WTC11 (cell line): ENCODE measurements around the gene BCL7C. TPM values are rescaled to one million over a fixed set of nuclear protein-coding genes. Genes with fewer than 3 reads are reported as not detected.
A peak's percentile ranks its signal among the peaks of the same experiment; 100 is the strongest.

Experiments used
- ATAC-seq: fragments of 200-7000 bp; cut with Tn5 transposase; 2 replicates; pipeline ENCODE4 v1.10.0; 2021; ENCODE audit warnings: mild to moderate bottlenecking, moderate library complexity
- CTCF ChIA-PET: fragments of 300-600 bp; sonication (Branson Sonifier 250); formaldehyde crosslinking; loops from one replicate; lab custom pipeline; 2021; ENCODE audit warnings: antibody characterized with exemption; lab: Charles Lee
- POLR2A ChIA-PET: fragments of 350-600 bp; sonication (Branson Sonifier 250); formaldehyde crosslinking; loops from one replicate; lab custom pipeline; 2021; ENCODE audit warnings: antibody characterized with exemption; lab: Charles Lee
- DNase-seq: peaks from one replicate; pipeline ENCODE4 v3.0.0; 2021; ENCODE audit warnings: low spot score
- H3K27ac Mint-ChIP-seq: 2 replicates; pipeline ENCODE4 v1.8.0; 2021; ENCODE audit warnings: mixed read lengths
- H3K27me3 Mint-ChIP-seq: 2 replicates; pipeline ENCODE4 v1.8.0; 2021; ENCODE audit warnings: low read depth, mild to moderate bottlenecking, moderate library complexity, mixed read lengths
- H3K36me3 Mint-ChIP-seq: 2 replicates; pipeline ENCODE4 v1.8.0; 2021; ENCODE audit warnings: mixed read lengths
- H3K4me1 Mint-ChIP-seq: 2 replicates; pipeline ENCODE4 v1.8.0; 2022; ENCODE audit warnings: mixed read lengths
- H3K4me3 Mint-ChIP-seq: 2 replicates; pipeline ENCODE4 v1.8.0; 2021; ENCODE audit warnings: mild to moderate bottlenecking, moderate library complexity, mixed read lengths
- H3K9me3 Mint-ChIP-seq: 2 replicates; pipeline ENCODE4 v1.8.0; 2021; ENCODE audit warnings: mixed read lengths
- ATF6 ChIP-seq: sonication (generic); formaldehyde crosslinking; IDR thresholded peaks from 2 replicates; pipeline ENCODE4 v1.8.1; 2023; ENCODE audit warnings: mild to moderate bottlenecking, missing genetic modification reagents
- GABPB1 ChIP-seq: sonication (generic); formaldehyde crosslinking; IDR thresholded peaks from 2 replicates; pipeline ENCODE4 v1.8.1; 2023; ENCODE audit warnings: mild to moderate bottlenecking, missing genetic modification reagents
- NFE2L1 ChIP-seq: sonication (generic); formaldehyde crosslinking; IDR thresholded peaks from 2 replicates; pipeline ENCODE4 v1.8.1; 2023; ENCODE audit warnings: missing genetic modification reagents
- PRDM15 ChIP-seq: sonication (generic); formaldehyde crosslinking; IDR thresholded peaks from 2 replicates; pipeline ENCODE4 v1.8.0; 2022; ENCODE audit warnings: missing genetic modification reagents
- RELA ChIP-seq: sonication (generic); formaldehyde crosslinking; IDR thresholded peaks from 2 replicates; pipeline ENCODE4 v1.8.1; 2022; ENCODE audit warnings: missing genetic modification reagents, mild to moderate bottlenecking, borderline replicate concordance
- total RNA-seq: library from RNA; stranded (reverse); gene quantifications from 3 replicates; pipeline ENCODE4 v1.2.3, GENCODE V29; 2021
- TF ChIP-seq, protein P1 (sequence below): sonication (generic); formaldehyde crosslinking; IDR thresholded peaks from 2 replicates; pipeline ENCODE4 v1.8.1; 2023; ENCODE audit warnings: mild to moderate bottlenecking, missing genetic modification reagents, moderate library complexity
- TF ChIP-seq, protein P2 (sequence below): sonication (generic); formaldehyde crosslinking; IDR thresholded peaks from 2 replicates; pipeline ENCODE4 v1.8.1; 2023; ENCODE audit warnings: mild to moderate bottlenecking, missing genetic modification reagents
- TF ChIP-seq, protein P3 (sequence below): sonication (generic); formaldehyde crosslinking; IDR thresholded peaks from 2 replicates; pipeline ENCODE4 v1.8.1; 2022; ENCODE audit warnings: mild to moderate bottlenecking, moderate library complexity, missing genetic modification reagents

The BCL7C gene
- total RNA-seq, 1 experiment from 2014 or later, result 18.3 TPM

- Mint-ChIP-seq H3K36me3 (no peaks in the 10 kb centered on the region), H3K27ac (peak overlapping the region; percentile 99), H3K27me3 (peaks cover 36% of the 10 kb centered on the region), H3K4me1 (peaks cover 24% of the 10 kb centered on the region), H3K9me3 (no peaks in the 10 kb centered on the region), H3K4me3 (peak overlapping the region; percentile 86)
- no peak for TF ChIP-seq RELA
- peak; percentile 16; the same call in 1 of the 2 replicates for TF ChIP-seq NFE2L1 (CRISPR knock-in tag)
- TF ChIP-seq, protein P1, sequence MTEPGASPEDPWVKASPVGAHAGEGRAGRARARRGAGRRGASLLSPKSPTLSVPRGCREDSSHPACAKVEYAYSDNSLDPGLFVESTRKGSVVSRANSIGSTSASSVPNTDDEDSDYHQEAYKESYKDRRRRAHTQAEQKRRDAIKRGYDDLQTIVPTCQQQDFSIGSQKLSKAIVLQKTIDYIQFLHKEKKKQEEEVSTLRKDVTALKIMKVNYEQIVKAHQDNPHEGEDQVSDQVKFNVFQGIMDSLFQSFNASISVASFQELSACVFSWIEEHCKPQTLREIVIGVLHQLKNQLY (CRISPR knock-in tag), result no peak
- TF ChIP-seq, protein P2, sequence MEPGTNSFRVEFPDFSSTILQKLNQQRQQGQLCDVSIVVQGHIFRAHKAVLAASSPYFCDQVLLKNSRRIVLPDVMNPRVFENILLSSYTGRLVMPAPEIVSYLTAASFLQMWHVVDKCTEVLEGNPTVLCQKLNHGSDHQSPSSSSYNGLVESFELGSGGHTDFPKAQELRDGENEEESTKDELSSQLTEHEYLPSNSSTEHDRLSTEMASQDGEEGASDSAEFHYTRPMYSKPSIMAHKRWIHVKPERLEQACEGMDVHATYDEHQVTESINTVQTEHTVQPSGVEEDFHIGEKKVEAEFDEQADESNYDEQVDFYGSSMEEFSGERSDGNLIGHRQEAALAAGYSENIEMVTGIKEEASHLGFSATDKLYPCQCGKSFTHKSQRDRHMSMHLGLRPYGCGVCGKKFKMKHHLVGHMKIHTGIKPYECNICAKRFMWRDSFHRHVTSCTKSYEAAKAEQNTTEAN (CRISPR knock-in tag), result peak; percentile 68; the same call in 1 of the 2 replicates
- TF ChIP-seq, protein P3, sequence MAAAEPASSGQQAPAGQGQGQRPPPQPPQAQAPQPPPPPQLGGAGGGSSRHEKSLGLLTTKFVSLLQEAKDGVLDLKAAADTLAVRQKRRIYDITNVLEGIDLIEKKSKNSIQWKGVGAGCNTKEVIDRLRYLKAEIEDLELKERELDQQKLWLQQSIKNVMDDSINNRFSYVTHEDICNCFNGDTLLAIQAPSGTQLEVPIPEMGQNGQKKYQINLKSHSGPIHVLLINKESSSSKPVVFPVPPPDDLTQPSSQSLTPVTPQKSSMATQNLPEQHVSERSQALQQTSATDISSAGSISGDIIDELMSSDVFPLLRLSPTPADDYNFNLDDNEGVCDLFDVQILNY (CRISPR knock-in tag), result no peak
- TF ChIP-seq ATF6 (CRISPR knock-in tag), result no peak
- no peak for ATAC-seq
- no peak for DNase-seq
- ChIA-PET POLR2A (interaction anchor here (0.7 to 1.5 kb wide), 4 partner anchors 20 to 119 kb away, joined by 3 to 4 read pairs (median 3); no protein-coding TSS in a partner anchor), CTCF (interaction anchor here (0.6 to 2.6 kb wide), 7 partner anchors 22 to 101 kb away, joined by 3 to 24 read pairs (median 5); no protein-coding TSS in a partner anchor)
Measured at GRCh38 chr16:30895627-30896260, 1.9 kb upstream of the BCL7C start.

GRCh38 chr16:30894540-30895368 lies 877 bp upstream of the BCL7C start:
- Mint-ChIP-seq H3K27ac (no peak overlapping the region; the same call in 1 of the 2 replicates), H3K36me3 (peaks cover 1% of the 10 kb centered on the region; the same call in 1 of the 2 replicates), H3K9me3 (no peaks in the 10 kb centered on the region)
- CTCF ChIA-PET, result interaction anchor here (2.6 kb wide), 1 partner anchor 50 kb away, joined by 24 read pairs; no protein-coding TSS in a partner anchor
- DNase-seq, result no peak
- no peak for TF ChIP-seq ATF6 (CRISPR knock-in tag)
- 0 out of 2 replicates have a peak, but pooled peaks have one; percentile 11 for TF ChIP-seq GABPB1
- TF ChIP-seq, all 79 proteins: peak for 1
- peaks cover 28% of the 10 kb centered on the region for H3K27me3 Mint-ChIP-seq
- H3K4me1 Mint-ChIP-seq, result peaks cover 24% of the 10 kb centered on the region
- POLR2A ChIA-PET, result interaction anchor here (0.6 to 1.0 kb wide), 2 partner anchors 19 to 463 kb away, joined by 4 to 8 read pairs; no protein-coding TSS in a partner anchor
- H3K4me3 Mint-ChIP-seq, result peak overlapping the region; percentile 86
- no peak for ATAC-seq

GRCh38 chr16:30893417-30893743 lies 497 bp downstream of the BCL7C start:
- no peaks in the 10 kb centered on the region for H3K9me3 Mint-ChIP-seq
- H3K36me3 Mint-ChIP-seq, result peaks cover 3% of the 10 kb centered on the region; the same call in 1 of the 2 replicates
- ATAC-seq, result no peak
- peak overlapping the region; percentile 75 for H3K4me3 Mint-ChIP-seq
- ChIA-PET POLR2A (interaction anchor here (0.5 to 1.5 kb wide), 3 partner anchors 9 to 118 kb away, joined by 3 read pairs; no protein-coding TSS in a partner anchor), CTCF (interaction anchor here (0.5 to 1.8 kb wide), 4 partner anchors 49 to 258 kb away, joined by 3 to 11 read pairs (median 4); no protein-coding TSS in a partner anchor)
- peak; percentile 48 for DNase-seq
- H3K27me3 Mint-ChIP-seq, result peaks cover 23% of the 10 kb centered on the region
- peaks cover 24% of the 10 kb centered on the region for H3K4me1 Mint-ChIP-seq
- TF ChIP-seq PRDM15 (CRISPR knock-in tag), result no peak
- H3K27ac Mint-ChIP-seq, result no peak overlapping the region
